Nephron progenitor cell (in vitro differentiated cells): ENCODE data around the gene CACNA1B.

Experiments
- DNase-seq: peaks from one replicate; pipeline ENCODE4 v3.0.0; 2021
- H3K27ac Mint-ChIP-seq: 2 replicates; pipeline ENCODE4 v1.8.0; 2021; ENCODE audit warnings: mild to moderate bottlenecking, moderate library complexity, mixed read lengths
- H3K27me3 Mint-ChIP-seq: 2 replicates; pipeline ENCODE4 v1.8.0; 2021; ENCODE audit warnings: mild to moderate bottlenecking, low read depth, mixed read lengths; ENCODE audit not compliant: poor library complexity
- H3K36me3 Mint-ChIP-seq: 2 replicates; pipeline ENCODE4 v1.8.0; 2021; ENCODE audit warnings: low read depth, mixed read lengths
- H3K4me1 Mint-ChIP-seq: 2 replicates; pipeline ENCODE4 v1.8.0; 2021; ENCODE audit warnings: mixed read lengths
- H3K4me3 Mint-ChIP-seq: 2 replicates; pipeline ENCODE4 v1.8.0; 2021; ENCODE audit warnings: mild to moderate bottlenecking, moderate library complexity, mixed read lengths
- H3K9me3 Mint-ChIP-seq: 2 replicates; pipeline ENCODE4 v1.8.0; 2021; ENCODE audit warnings: mild to moderate bottlenecking, moderate library complexity, mixed read lengths
- CTCF ChIP-seq: fragments of 200-600 bp; sonication (generic); IDR thresholded peaks from 2 replicates; pipeline ENCODE4 v1.5.0; 2021; ENCODE audit warnings: antibody characterized with exemption

The CACNA1B gene

DNA sequence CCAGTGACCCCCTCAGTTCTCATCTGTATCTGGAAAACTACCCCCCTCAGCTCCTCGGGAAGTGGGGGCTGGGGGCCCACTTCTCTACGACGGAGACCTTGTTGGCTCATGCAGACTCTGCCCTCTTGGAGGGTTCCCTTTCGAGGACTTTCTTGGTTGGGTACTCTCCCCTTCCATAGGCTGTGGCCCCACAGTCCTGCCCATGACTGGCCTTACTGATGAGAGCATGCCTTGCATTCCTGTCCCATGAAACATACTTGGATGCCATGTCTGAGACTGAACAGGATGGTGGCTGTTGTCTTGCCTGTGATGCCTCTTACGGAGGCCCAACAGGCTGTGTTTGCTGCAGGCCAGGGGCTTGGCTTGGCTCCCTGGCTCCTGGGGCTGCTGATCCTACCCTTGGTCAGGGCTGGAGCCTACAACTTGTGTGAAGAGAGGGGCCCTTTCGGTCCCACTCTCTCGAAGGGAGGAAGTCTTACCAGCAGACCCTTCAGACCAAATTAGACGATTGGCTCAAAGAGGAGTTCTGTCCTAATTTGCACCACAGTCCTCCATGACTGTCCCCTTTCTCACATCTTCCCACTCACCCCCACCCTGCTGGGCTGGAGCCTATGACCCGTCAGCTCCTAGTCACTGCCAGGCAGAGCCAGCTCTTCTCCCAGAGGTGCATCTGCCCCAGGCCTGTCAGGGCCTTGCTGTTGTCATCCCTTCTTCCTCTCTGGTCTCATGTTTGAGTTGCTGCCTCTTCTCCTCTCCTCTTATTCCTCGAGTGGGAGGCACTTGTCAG, 109.9 kb downstream of the CACNA1B start:
- H3K27ac Mint-ChIP-seq, result no peak overlapping the region
- no peaks in the 10 kb centered on the region for H3K27me3 Mint-ChIP-seq
- H3K9me3 Mint-ChIP-seq, result peaks cover 38% of the 10 kb centered on the region
- H3K4me3 Mint-ChIP-seq, result no peak overlapping the region
- peaks cover 7% of the 10 kb centered on the region for H3K4me1 Mint-ChIP-seq
- no peak for DNase-seq
- H3K36me3 Mint-ChIP-seq, result no peaks in the 10 kb centered on the region
- TF ChIP-seq CTCF, result no peak

DNA sequence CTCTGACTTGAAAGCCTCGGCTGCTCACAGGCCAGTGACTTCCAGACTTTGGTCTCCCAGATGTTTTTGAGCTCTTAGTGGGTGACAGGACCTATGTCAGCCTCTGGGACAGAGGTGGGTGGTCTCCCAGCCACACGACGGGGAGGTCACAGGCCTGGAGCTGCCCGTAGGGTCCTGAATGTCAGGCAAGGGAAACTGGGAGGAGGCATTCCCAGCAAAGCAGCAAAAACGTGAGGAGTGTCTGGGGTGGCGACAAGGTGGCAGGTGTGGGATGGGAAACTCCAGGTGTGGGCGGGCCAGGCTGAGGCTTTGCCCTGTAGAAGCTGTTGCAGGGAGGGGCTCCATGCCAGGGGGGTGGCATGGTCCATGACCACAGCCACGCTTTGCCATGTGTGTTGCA, 110.5 kb downstream of the CACNA1B start:
- no peaks in the 10 kb centered on the region for H3K36me3 Mint-ChIP-seq
- H3K4me1 Mint-ChIP-seq, result peaks cover 6% of the 10 kb centered on the region
- DNase-seq, result no peak
- TF ChIP-seq CTCF, result no peak
- H3K27me3 Mint-ChIP-seq, result no peaks in the 10 kb centered on the region
- no peak overlapping the region for H3K4me3 Mint-ChIP-seq
- H3K27ac Mint-ChIP-seq, result no peak overlapping the region
- H3K9me3 Mint-ChIP-seq, result peaks cover 42% of the 10 kb centered on the region

- peaks cover 43% of the 10 kb centered on the region for H3K9me3 Mint-ChIP-seq
Measured at GRCh38 chr9:137988701-137989100, 111.1 kb downstream of the CACNA1B start.

DNA sequence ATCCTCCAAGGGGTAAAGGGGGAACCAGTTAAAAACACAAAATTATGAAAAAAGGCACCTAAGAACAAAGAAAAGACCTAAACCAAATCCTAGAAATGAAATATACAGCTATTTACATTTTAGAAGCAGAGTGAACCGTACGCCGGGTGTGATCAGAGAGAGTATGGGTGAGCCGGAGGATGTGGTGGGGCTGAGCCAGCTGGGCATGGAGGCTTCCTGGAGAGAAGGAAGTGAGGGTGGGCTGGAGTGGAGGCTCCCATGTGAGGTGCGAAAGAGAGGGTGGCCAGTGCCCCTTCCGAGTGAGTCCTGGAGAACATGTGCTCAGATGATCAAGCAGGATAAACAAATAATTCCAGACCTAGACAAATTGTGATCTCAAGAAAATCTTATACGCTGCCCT, 111.6 kb downstream of the CACNA1B start:
- Mint-ChIP-seq H3K36me3 (no peaks in the 10 kb centered on the region), H3K4me3 (no peak overlapping the region), H3K4me1 (peaks cover 6% of the 10 kb centered on the region), H3K27ac (no peak overlapping the region), H3K9me3 (peaks cover 43% of the 10 kb centered on the region), H3K27me3 (peaks cover 3% of the 10 kb centered on the region)
- DNase-seq, result no peak
- TF ChIP-seq CTCF, result no peak

More at GRCh38 chr9:137988701-137989100, 111.1 kb downstream of the CACNA1B start:
- TF ChIP-seq CTCF, result no peak
- no peak for DNase-seq
- Mint-ChIP-seq H3K27me3 (no peaks in the 10 kb centered on the region), H3K36me3 (no peaks in the 10 kb centered on the region), H3K4me3 (no peak overlapping the region), H3K4me1 (peaks cover 6% of the 10 kb centered on the region), H3K27ac (no peak overlapping the region)

- H3K4me3 Mint-ChIP-seq, result no peak overlapping the region
- H3K27me3 Mint-ChIP-seq, result peaks cover 3% of the 10 kb centered on the region
- TF ChIP-seq CTCF, result no peak
- H3K36me3 Mint-ChIP-seq, result no peaks in the 10 kb centered on the region
- peaks cover 6% of the 10 kb centered on the region for H3K4me1 Mint-ChIP-seq
- no peak for DNase-seq
- peaks cover 43% of the 10 kb centered on the region for H3K9me3 Mint-ChIP-seq
- H3K27ac Mint-ChIP-seq, result no peak overlapping the region
Measured at GRCh38 chr9:137989999-137990715, 112.6 kb downstream of the CACNA1B start.
